SK-N-SH (cell line): ENCODE measurements around the gene CACNA1D. TPM values are rescaled to one million over a fixed set of nuclear protein-coding genes. Genes with fewer than 3 reads are reported as not detected.

Source experiments
- CTCF ChIA-PET: fragments of 300-600, 350-600 bp; formaldehyde crosslinking; extraction: SDS; loops from one replicate; lab custom pipeline; 2021; lab: Yijun Ruan, JAX
- POLR2A ChIA-PET: fragments of 350-600 bp; sonication (Branson Sonifier 250); formaldehyde crosslinking; extraction: SDS; loops from one replicate; lab custom pipeline; 2020; ENCODE audit warnings: antibody characterized with exemption, inconsistent platforms; lab: Yijun Ruan, JAX
- DNase-seq: peaks from one replicate; pipeline ENCODE4 v3.0.0; 2012
- H2AFZ ChIP-seq: fragments of 200-600 bp; sonication (generic); 2 replicates; pipeline ENCODE4 v1.8.1; 2016; ENCODE audit warnings: antibody characterized with exemption, mild to moderate bottlenecking, low read depth
- H3F3A ChIP-seq: fragments of 200-600 bp; sonication (generic); replicated peaks from 2 replicates; pipeline ENCODE3; 2016; ENCODE audit warnings: antibody characterized with exemption, mild to moderate bottlenecking; ENCODE audit not compliant: insufficient read depth
- H3K27ac ChIP-seq, 2 experiments: fragments of 200-500 bp in 1 of 2; fragments of 200-600 bp in 1 of 2; sonication (Bioruptor generic) in 1 of 2; sonication (generic), shearing (Covaris generic) in 1 of 2; 2 replicates each; pipeline versions ENCODE4 v1.5.1 to v1.6.1; 2014 to 2016; ENCODE audit warnings: low read depth in 2 of 2, inconsistent platforms in 1 of 2, low read length in 1 of 2, mild to moderate bottlenecking in 1 of 2, mixed read lengths in 1 of 2
- H3K27me3 ChIP-seq: fragments of 200-600 bp; sonication (generic), shearing (Covaris generic); 2 replicates; pipeline ENCODE4 v1.6.1; 2016; ENCODE audit warnings: mixed run types; ENCODE audit not compliant: insufficient read depth
- H3K36me3 ChIP-seq, 2 experiments: fragments of 200-500 bp in 1 of 2; fragments of 200-600 bp in 1 of 2; sonication (Bioruptor generic) in 1 of 2; sonication (generic) in 1 of 2; replicated peaks in 1 of 2; 2 replicates each; pipeline versions ENCODE3 to v1.5.1; 2014 to 2016; ENCODE audit warnings: low read length in 1 of 2, mild to moderate bottlenecking in 1 of 2; ENCODE audit not compliant: insufficient read depth in 2 of 2, control insufficient read depth in 1 of 2
- H3K4me1 ChIP-seq, 2 experiments: fragments of 200-500 bp in 1 of 2; fragments of 200-600 bp in 1 of 2; sonication (Bioruptor generic) in 1 of 2; sonication (generic), shearing (Covaris generic) in 1 of 2; 2 replicates each; pipeline versions ENCODE4 v1.5.1 to v1.6.1; 2014 to 2016; ENCODE audit warnings: low read depth in 1 of 2, low read length in 1 of 2, mixed run types in 1 of 2; ENCODE audit not compliant: insufficient read depth in 2 of 2, control insufficient read depth in 1 of 2
- H3K4me2 ChIP-seq: fragments of 200-600 bp; sonication (generic), shearing (Covaris generic); 2 replicates; pipeline ENCODE4 v1.6.1; 2017; ENCODE audit warnings: mixed run types
- H3K4me3 ChIP-seq, 2 experiments: fragments of 200-500 bp in 1 of 2; fragments of 200-600 bp in 1 of 2; sonication (Bioruptor generic) in 1 of 2; sonication (generic), shearing (Covaris generic) in 1 of 2; 2 replicates each; pipeline versions ENCODE4 v1.5.1 to v1.8.1; 2014 to 2016; ENCODE audit warnings: low read depth in 2 of 2, inconsistent platforms in 1 of 2, low read length in 1 of 2, mild to moderate bottlenecking in 1 of 2, mixed read lengths in 1 of 2, moderate library complexity in 1 of 2
- H3K79me2 ChIP-seq: fragments of 200-600 bp; sonication (generic); 2 replicates; pipeline ENCODE4 v1.8.1; 2017; ENCODE audit warnings: mild to moderate bottlenecking; ENCODE audit not compliant: insufficient read depth
- H3K9ac ChIP-seq: fragments of 200-600 bp; sonication (generic); 2 replicates; pipeline ENCODE4 v1.6.1; 2017; ENCODE audit warnings: mixed run types
- H3K9me2 ChIP-seq: fragments of 200-600 bp; sonication (generic); 2 replicates; pipeline ENCODE4 v1.6.1; 2017; ENCODE audit warnings: mixed run types
- H3K9me3 ChIP-seq: fragments of 200-600 bp; sonication (generic); 2 replicates; pipeline ENCODE4 v1.6.1; 2017; ENCODE audit warnings: mixed run types, mild to moderate bottlenecking, moderate library complexity
- H4K20me1 ChIP-seq: fragments of 200-600 bp; sonication (generic); 2 replicates; pipeline ENCODE4 v1.6.1; 2017; ENCODE audit warnings: mild to moderate bottlenecking, mixed run types; ENCODE audit not compliant: insufficient read depth
- CHD2 ChIP-seq: fragments of 150-350 bp; IDR thresholded peaks from 2 replicates; pipeline ENCODE4 v1.6.1; 2018; ENCODE audit warnings: low read length; ENCODE audit not compliant: partially characterized antibody
- EP300 ChIP-seq, 2 experiments: IDR thresholded peaks; 2 replicates each; pipeline versions ENCODE4 v1.4.0 to v1.6.1; 2012; ENCODE audit warnings: borderline replicate concordance in 1 of 2, low read depth in 1 of 2, low read length in 1 of 2
- FOXJ3 ChIP-seq: sonication (generic); formaldehyde crosslinking; IDR thresholded peaks from 2 replicates; pipeline ENCODE4 v1.5.1; 2020; ENCODE audit warnings: mild to moderate bottlenecking, missing genetic modification reagents
- MXI1 ChIP-seq: IDR thresholded peaks from 2 replicates; pipeline ENCODE4 v1.6.1; 2012; ENCODE audit warnings: mild to moderate bottlenecking, low read depth, low read length, improper control_type of control experiment
- NFIC ChIP-seq: IDR thresholded peaks from 2 replicates; pipeline ENCODE4 v1.4.0; 2012; ENCODE audit warnings: borderline replicate concordance
- SMC3 ChIP-seq: IDR thresholded peaks from 2 replicates; pipeline ENCODE4 v1.6.1; 2012; ENCODE audit warnings: low read depth, low read length, improper control_type of control experiment
- TEAD4 ChIP-seq: IDR thresholded peaks from 2 replicates; pipeline ENCODE4 v1.4.0; 2012; ENCODE audit warnings: mild to moderate bottlenecking, borderline replicate concordance; ENCODE audit not compliant: insufficient read depth
- WGBS: methylation state at CpG from one replicate; pipeline ENCODE4 v1.1.6; 2017; ENCODE audit warnings: low lambda C conversion rate; 5-methylcytosine and 5-hydroxymethylcytosine counted together
- polyA plus RNA-seq, 3 experiments: library from polyadenylated mRNA; depleted of rRNA; stranded (reverse); fragments of >200 nt; gene quantifications; 2 replicates each; pipeline ENCODE4 v1.2.3, GENCODE V29; 2012
- TF ChIP-seq, protein P1 (sequence below): fragments of 150-350 bp; IDR thresholded peaks from 2 replicates; pipeline ENCODE4 v1.6.1; 2017; ENCODE audit warnings: antibody characterized with exemption, low read length, low read depth, borderline replicate concordance
- TF ChIP-seq, protein P2 (sequence below): IDR thresholded peaks from 2 replicates; pipeline ENCODE4 v1.4.0; 2012; ENCODE audit warnings: low read depth, borderline replicate concordance
- TF ChIP-seq, protein P3 (sequence below): IDR thresholded peaks from 2 replicates; pipeline ENCODE4; 2012

Gene CACNA1D
- polyA plus RNA-seq, 1 of the 3 experiments (the other 2 are of a cell fraction): 0.12 TPM

DNA sequence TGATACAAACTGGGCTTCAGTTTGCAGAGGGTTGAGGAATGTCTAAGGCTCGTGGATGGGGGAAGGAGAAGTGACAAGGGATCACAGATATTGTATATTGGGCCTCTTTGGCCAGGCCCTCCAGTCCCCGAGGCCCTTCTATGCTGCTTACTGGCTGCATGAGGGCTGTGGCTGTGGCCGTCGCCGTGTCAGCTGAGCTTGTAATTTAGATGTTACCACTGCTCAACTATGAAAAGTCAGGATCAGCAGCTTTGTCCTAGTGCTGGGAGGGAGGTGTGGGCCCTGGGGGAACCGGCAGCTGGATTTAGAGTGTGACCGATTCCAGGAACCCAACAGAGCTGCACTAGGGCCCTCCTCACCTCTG, 51.6 kb downstream of the CACNA1D start:
- H3K4me1 ChIP-seq: peaks cover 0 to 11% of the 10 kb centered on the region in 2 experiments; a peak in 1 of 4 replicates
- H3K4me2 ChIP-seq: no peak overlapping the region
- no peaks in the 10 kb centered on the region for H3K27me3 ChIP-seq
- POLR2A ChIA-PET: no interaction called here
- no peak overlapping the region for H3K4me3 ChIP-seq
- DNase-seq: no peak
- H3K27ac ChIP-seq: no peak overlapping the region; a peak in 1 of 4 replicates
- H3K36me3 ChIP-seq: no peaks in the 10 kb centered on the region
- no peaks in the 10 kb centered on the region for H3F3A ChIP-seq
- no peaks in the 10 kb centered on the region for H3K9me3 ChIP-seq
- no peaks in the 10 kb centered on the region for H3K79me2 ChIP-seq
- TF ChIP-seq MXI1 (no peak), FOXJ3 (CRISPR knock-in tag) (no peak), EP300 (IDR thresholded peaks at IDR 0.05; ENCODE audit: borderline replicate concordance in 1 of 2, low read depth in 1 of 2, low read length in 1 of 2) (no peak), TEAD4 (no peak)
- H2AFZ ChIP-seq: no peak overlapping the region
- CTCF ChIA-PET: interaction anchor here (1.7 kb wide), 1 partner anchor 10 kb away, joined by 5 read pairs; no protein-coding TSS in a partner anchor
- no peaks in the 10 kb centered on the region for H4K20me1 ChIP-seq
- H3K9ac ChIP-seq: no peak overlapping the region
- no peaks in the 10 kb centered on the region for H3K9me2 ChIP-seq
- 63% methylated on average over 6 of the region's 7 CpGs for WGBS

DNA sequence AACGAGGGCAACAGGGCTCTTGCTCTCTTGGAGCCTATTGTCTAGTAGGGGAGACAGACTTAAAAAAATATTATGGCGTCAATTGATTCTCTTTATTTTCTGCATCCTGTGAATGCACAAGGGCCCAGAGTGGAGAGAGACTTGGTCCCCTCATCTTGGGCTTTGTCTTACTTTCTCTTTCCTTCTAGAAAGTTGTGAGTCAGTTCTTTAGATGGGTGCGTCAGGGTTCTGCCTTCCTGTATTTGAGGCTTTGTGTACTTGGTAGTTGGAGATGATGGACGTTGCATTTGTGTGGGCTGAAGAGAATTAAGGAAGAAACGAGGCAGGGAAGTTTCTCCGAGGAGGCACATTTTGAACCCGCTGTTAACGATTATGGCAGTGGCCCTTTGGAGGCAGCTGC, 52.9 kb downstream of the CACNA1D start:
- Histone ChIP-seq H3K27ac (no peak overlapping the region), H3K36me3 (no peaks in the 10 kb centered on the region), H3K4me2 (no peak overlapping the region), H3K9ac (no peak overlapping the region), H2AFZ (no peak overlapping the region; the same call in 1 of the 2 replicates), H3K9me2 (no peaks in the 10 kb centered on the region), H3K27me3 (no peaks in the 10 kb centered on the region), H3K4me1 (peaks cover 0 to 14% of the 10 kb centered on the region in 2 experiments; a peak in 1 of 4 replicates), H3K9me3 (no peaks in the 10 kb centered on the region), H4K20me1 (no peaks in the 10 kb centered on the region), H3F3A (no peaks in the 10 kb centered on the region), H3K4me3 (no peak overlapping the region), H3K79me2 (no peaks in the 10 kb centered on the region)
- POLR2A ChIA-PET: no interaction called here
- DNase-seq: no peak
- TF ChIP-seq, protein P1, sequence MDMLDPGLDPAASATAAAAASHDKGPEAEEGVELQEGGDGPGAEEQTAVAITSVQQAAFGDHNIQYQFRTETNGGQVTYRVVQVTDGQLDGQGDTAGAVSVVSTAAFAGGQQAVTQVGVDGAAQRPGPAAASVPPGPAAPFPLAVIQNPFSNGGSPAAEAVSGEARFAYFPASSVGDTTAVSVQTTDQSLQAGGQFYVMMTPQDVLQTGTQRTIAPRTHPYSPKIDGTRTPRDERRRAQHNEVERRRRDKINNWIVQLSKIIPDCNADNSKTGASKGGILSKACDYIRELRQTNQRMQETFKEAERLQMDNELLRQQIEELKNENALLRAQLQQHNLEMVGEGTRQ: no peak
- TF ChIP-seq NFIC (no peak), SMC3 (no peak), TEAD4 (no peak), CHD2 (no peak)
- TF ChIP-seq, protein P2, sequence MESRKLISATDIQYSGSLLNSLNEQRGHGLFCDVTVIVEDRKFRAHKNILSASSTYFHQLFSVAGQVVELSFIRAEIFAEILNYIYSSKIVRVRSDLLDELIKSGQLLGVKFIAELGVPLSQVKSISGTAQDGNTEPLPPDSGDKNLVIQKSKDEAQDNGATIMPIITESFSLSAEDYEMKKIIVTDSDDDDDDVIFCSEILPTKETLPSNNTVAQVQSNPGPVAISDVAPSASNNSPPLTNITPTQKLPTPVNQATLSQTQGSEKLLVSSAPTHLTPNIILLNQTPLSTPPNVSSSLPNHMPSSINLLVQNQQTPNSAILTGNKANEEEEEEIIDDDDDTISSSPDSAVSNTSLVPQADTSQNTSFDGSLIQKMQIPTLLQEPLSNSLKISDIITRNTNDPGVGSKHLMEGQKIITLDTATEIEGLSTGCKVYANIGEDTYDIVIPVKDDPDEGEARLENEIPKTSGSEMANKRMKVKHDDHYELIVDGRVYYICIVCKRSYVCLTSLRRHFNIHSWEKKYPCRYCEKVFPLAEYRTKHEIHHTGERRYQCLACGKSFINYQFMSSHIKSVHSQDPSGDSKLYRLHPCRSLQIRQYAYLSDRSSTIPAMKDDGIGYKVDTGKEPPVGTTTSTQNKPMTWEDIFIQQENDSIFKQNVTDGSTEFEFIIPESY: no peak
- TF ChIP-seq, protein P3, sequence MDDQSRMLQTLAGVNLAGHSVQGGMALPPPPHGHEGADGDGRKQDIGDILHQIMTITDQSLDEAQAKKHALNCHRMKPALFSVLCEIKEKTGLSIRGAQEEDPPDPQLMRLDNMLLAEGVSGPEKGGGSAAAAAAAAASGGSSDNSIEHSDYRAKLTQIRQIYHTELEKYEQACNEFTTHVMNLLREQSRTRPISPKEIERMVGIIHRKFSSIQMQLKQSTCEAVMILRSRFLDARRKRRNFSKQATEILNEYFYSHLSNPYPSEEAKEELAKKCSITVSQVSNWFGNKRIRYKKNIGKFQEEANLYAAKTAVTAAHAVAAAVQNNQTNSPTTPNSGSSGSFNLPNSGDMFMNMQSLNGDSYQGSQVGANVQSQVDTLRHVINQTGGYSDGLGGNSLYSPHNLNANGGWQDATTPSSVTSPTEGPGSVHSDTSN: no peak
- CTCF ChIA-PET: no interaction called here
- WGBS: 55% methylated on average over 8 of the region's 8 CpGs
